ENCODE results near the gene DDR1.

GRCh38 chr6:30931272-30931671 lies 47.0 kb downstream of the DDR1 start:
- TF ChIP-seq POLR2A (IDR thresholded peaks at IDR 0.05) (no peak), CTCF (IDR thresholded peaks at IDR 0.05) (no peak)
